H1 (cell line): ENCODE results near the gene SMARCA2.

Experiments
- EZH2 ChIP-seq: fragments of 200-600 bp; sonication (generic); IDR thresholded peaks from 2 replicates; pipeline ENCODE4 v1.7.1; 2012; ENCODE audit warnings: low read depth, mild to moderate bottlenecking, moderate library complexity, low read length, inconsistent platforms; ENCODE audit not compliant: severe bottlenecking
- RFX5 ChIP-seq: IDR thresholded peaks from 2 replicates; pipeline ENCODE4 v1.6.1; 2011; ENCODE audit warnings: low read depth, low read length, improper control_type of control experiment, borderline replicate concordance
- TAF1 ChIP-seq: IDR thresholded peaks from 2 replicates; pipeline ENCODE4 v1.6.1; 2011; ENCODE audit warnings: mild to moderate bottlenecking, low read depth, low read length
- USF2 ChIP-seq: IDR thresholded peaks from 2 replicates; pipeline ENCODE4 v1.6.1; 2011; ENCODE audit warnings: low read length, improper control_type of control experiment
- TF ChIP-seq, protein P1 (sequence below), 3 experiments: IDR thresholded peaks; 1 replicate in 2 of 3; 2 replicates in 1 of 3; pipeline versions ENCODE4 v1.5.1 to v1.6.1; 2011; ENCODE audit warnings: low read length in 3 of 3, mild to moderate bottlenecking in 3 of 3, inconsistent platforms in 2 of 3, low read depth in 1 of 3, moderate library complexity in 1 of 3; ENCODE audit not compliant: insufficient read depth in 1 of 3; ENCODE audit errors: control extremely low read depth in 1 of 3
- TF ChIP-seq, protein P2 (sequence below): IDR thresholded peaks from 2 replicates; pipeline ENCODE4 v1.6.1; 2012; ENCODE audit warnings: inconsistent platforms

DNA sequence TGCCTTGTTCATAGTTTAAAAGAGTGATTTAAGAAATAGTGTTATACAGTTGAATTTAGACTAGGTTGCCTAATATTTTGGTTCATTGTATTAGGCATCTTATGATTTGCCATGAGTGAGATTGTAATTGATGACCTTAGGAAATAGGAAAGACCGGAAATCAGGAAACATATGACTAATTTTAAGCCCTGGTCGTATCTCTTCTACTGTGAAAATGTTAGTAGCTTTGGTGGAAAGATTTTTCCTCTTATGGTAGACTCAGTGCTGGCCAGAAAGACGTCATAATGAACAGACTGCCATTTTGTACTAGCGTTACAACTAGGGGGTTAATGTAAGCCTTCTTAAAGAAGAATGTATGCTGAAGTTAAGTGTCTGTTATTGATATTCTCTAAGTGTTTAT is 21.7 kb downstream of the SMARCA2 start:
- TF ChIP-seq, protein P1, sequence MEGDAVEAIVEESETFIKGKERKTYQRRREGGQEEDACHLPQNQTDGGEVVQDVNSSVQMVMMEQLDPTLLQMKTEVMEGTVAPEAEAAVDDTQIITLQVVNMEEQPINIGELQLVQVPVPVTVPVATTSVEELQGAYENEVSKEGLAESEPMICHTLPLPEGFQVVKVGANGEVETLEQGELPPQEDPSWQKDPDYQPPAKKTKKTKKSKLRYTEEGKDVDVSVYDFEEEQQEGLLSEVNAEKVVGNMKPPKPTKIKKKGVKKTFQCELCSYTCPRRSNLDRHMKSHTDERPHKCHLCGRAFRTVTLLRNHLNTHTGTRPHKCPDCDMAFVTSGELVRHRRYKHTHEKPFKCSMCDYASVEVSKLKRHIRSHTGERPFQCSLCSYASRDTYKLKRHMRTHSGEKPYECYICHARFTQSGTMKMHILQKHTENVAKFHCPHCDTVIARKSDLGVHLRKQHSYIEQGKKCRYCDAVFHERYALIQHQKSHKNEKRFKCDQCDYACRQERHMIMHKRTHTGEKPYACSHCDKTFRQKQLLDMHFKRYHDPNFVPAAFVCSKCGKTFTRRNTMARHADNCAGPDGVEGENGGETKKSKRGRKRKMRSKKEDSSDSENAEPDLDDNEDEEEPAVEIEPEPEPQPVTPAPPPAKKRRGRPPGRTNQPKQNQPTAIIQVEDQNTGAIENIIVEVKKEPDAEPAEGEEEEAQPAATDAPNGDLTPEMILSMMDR (IDR thresholded peaks at IDR 0.05; ENCODE audit: control extremely low read depth in 1 of 3, insufficient read depth in 1 of 3, low read depth in 1 of 3, low read length in 3 of 3) = no peak
- TF ChIP-seq TAF1 (no peak), RFX5 (no peak), USF2 (no peak), EZH2 (no peak)
- TF ChIP-seq, protein P2, sequence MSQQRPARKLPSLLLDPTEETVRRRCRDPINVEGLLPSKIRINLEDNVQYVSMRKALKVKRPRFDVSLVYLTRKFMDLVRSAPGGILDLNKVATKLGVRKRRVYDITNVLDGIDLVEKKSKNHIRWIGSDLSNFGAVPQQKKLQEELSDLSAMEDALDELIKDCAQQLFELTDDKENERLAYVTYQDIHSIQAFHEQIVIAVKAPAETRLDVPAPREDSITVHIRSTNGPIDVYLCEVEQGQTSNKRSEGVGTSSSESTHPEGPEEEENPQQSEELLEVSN = no peak
